Astrocyte of the cerebellum (primary cell): ENCODE measurements around the gene DDIAS.
"Not testable (repeated sequence)": the region's sequence is repeated elsewhere in the genome, so short reads cannot be mapped to it uniquely, and the experiment has no call there.

Experiments used
- DNase-seq: peaks from one replicate; pipeline ENCODE4 v3.0.0-alpha.2; 2011; ENCODE audit warnings: low read depth
- H3K4me3 ChIP-seq: 2 replicates; pipeline ENCODE4 v1.5.1; 2011; ENCODE audit warnings: mild to moderate bottlenecking, low read depth, low read length, moderate library complexity
- CTCF ChIP-seq: IDR thresholded peaks from 2 replicates; pipeline ENCODE4 v1.5.1; 2012; ENCODE audit warnings: low read length, low read depth, moderate library complexity, mild to moderate bottlenecking; ENCODE audit errors: missing control alignments
- in situ Hi-C: cut with HindIII; loops from 2 replicates; pipeline ENCODE4 v1.10.0; 2017; ENCODE audit warnings: low sequenced_read_pairs

The DDIAS gene

GRCh38 chr11:82967381-82967780 lies 65.8 kb downstream of the DDIAS start:
- in situ Hi-C loops = no loop called here
- TF ChIP-seq CTCF = no peak
- no peak for DNase-seq
- no peak overlapping the region for H3K4me3 ChIP-seq

- in situ Hi-C loops = no loop called here
- no peak for TF ChIP-seq CTCF
- no peak overlapping the region for H3K4me3 ChIP-seq
- no peak for DNase-seq
Observed at GRCh38 chr11:82969811-82970210, 68.3 kb downstream of the DDIAS start.

- in situ Hi-C loops, H3K4me3 ChIP-seq, DNase-seq: not testable (repeated sequence)
Observed at GRCh38 chr11:82970507-82971083, 69.1 kb downstream of the DDIAS start.

- H3K4me3 ChIP-seq, in situ Hi-C loops, DNase-seq: not testable (repeated sequence)
Observed at GRCh38 chr11:82971519-82971946, 70.0 kb downstream of the DDIAS start.

GRCh38 chr11:82972103-82972502 lies 70.6 kb downstream of the DDIAS start:
- in situ Hi-C loops = no loop called here
- no peak for DNase-seq
- no peak for TF ChIP-seq CTCF
- H3K4me3 ChIP-seq = no peak overlapping the region

GRCh38 chr11:82974135-82974534 lies 72.6 kb downstream of the DDIAS start:
- no peak overlapping the region for H3K4me3 ChIP-seq
- in situ Hi-C loops = no loop called here
- no peak for DNase-seq
- TF ChIP-seq CTCF = no peak

GRCh38 chr11:82974851-82975250 lies 73.3 kb downstream of the DDIAS start:
- in situ Hi-C loops = no loop called here
- no peak for TF ChIP-seq CTCF
- DNase-seq = no peak
- no peak overlapping the region for H3K4me3 ChIP-seq

- DNase-seq = no peak
- in situ Hi-C loops = no loop called here
- no peak overlapping the region for H3K4me3 ChIP-seq
- TF ChIP-seq CTCF = no peak
Observed at GRCh38 chr11:82975882-82976281, 74.3 kb downstream of the DDIAS start.
